GM12891 (cell line): ENCODE data around the gene CMTM7.

Source experiments
- POLR2A ChIP-seq: IDR thresholded peaks from 2 replicates; pipeline ENCODE4 v1.6.1; 2011; ENCODE audit warnings: low read depth, low read length, control low read depth
- POLR2AphosphoS5 ChIP-seq: IDR thresholded peaks from 2 replicates; pipeline ENCODE4 v1.6.1; 2011; ENCODE audit warnings: low read depth, low read length, control low read depth
- SPI1 ChIP-seq: IDR thresholded peaks from 2 replicates; pipeline ENCODE4 v1.6.1; 2011; ENCODE audit warnings: low read depth, low read length, control low read depth
- TAF1 ChIP-seq: IDR thresholded peaks from 2 replicates; pipeline ENCODE4 v1.6.1; 2011; ENCODE audit warnings: low read depth, low read length, control low read depth

DNA sequence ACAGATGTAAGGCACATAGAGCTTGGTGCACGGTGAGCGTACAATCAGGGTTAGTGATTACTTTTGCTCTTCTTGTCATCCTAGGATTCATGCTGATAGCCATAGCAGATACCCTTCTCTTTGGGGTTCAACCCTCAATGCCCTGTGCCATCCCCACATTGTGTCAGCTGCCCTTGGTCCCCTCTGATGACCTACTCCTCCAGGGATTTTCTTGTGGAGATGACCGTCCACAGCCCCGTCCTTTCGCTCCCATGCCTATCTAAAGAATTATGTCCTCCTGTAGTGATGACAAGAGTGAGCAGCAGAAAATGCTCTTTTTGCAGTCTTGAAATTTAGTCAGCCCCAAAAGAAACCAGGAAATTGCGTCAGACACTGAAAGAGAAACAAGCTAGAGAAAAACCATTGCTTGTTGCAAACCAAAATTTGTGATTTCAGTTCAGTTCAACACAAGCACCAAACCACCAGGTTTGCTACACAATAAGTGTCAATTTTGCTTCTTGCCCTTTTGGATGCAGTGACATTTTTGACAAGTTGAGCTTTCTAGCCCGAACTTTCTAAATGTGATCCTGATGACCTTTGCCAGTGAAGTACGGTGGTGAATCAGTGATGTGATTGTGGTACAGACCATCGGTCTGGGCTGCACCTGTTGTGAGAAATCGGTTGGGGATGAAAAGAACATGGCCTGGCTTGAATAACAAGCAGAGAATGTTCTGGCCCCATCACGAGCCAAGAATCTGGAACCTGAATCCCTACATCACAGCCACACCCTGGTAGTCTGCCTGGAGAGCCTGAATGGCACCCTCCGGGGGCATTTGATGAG is 41.3 kb downstream of the CMTM7 start:
- TF ChIP-seq POLR2A (peak; percentile 34; the same call in 1 of the 2 replicates), SPI1 (no peak), POLR2AphosphoS5 (0 out of 2 replicates have a peak, but pooled peaks have one; percentile 32), TAF1 (no peak)
